K562 (cell line): Measurements from ENCODE around the gene ZNF500. TPM values are rescaled to one million over a fixed set of nuclear protein-coding genes. Genes with fewer than 3 reads are reported as not detected.

Source experiments
- ATAC-seq: fragments of 200-7000 bp; cut with Tn5 transposase; 3 replicates; pipeline ENCODE4 v1.9.1; 2020; ENCODE audit warnings: moderate library complexity
- BruUV-seq: library from RNA; stranded (reverse); fragments of 400-500 nt; replicated peaks from 2 replicates; lab custom pipeline; 2021; lab: Mats Ljungman, UMichigan
- CTCF ChIA-PET: fragments of 300-600 bp; formaldehyde crosslinking; extraction: SDS; loops from one replicate; lab custom pipeline; 2021; ENCODE audit warnings: low intra/inter-chr PET ratio; lab: Yijun Ruan, JAX
- POLR2A ChIA-PET: fragments of 300-600, 350-650 bp; sonication (Branson Sonifier 250); formaldehyde crosslinking; extraction: SDS; loops from one replicate; lab custom pipeline; 2021; ENCODE audit warnings: antibody characterized with exemption, inconsistent platforms; lab: Yijun Ruan, JAX
- DNase-seq, 4 experiments: peaks; one replicate each; pipeline versions ENCODE4 v3.0.0 to v3.0.0-alpha.2; 2011 to 2018; ENCODE audit warnings: low spot score in 3 of 4, mixed read lengths in 3 of 4; ENCODE audit errors: extremely low read depth in 1 of 4
- FAIRE-seq: peaks from 2 replicates; lab custom pipeline; 2011; peaks lifted over from hg19 to GRCh38; lab: Jason Lieb, UNC
- H2AFZ ChIP-seq: 2 replicates; pipeline ENCODE4 v1.6.0; 2011; ENCODE audit warnings: low read depth, low read length, control low read depth, inconsistent platforms
- H3K27ac ChIP-seq: fragments of 200-600 bp; 3 replicates; pipeline ENCODE4 v1.8.0; 2011; ENCODE audit warnings: low read depth, mild to moderate bottlenecking, control low read depth, inconsistent platforms, low read length, moderate library complexity, mixed read lengths; ENCODE audit errors: extremely low read depth
- H3K27me3 ChIP-seq, 2 experiments: fragments of 300-600 bp in 1 of 2; 2 replicates in 1 of 2; 3 replicates in 1 of 2; pipeline versions ENCODE4 v1.6.0 to v1.8.0; 2011; ENCODE audit warnings: inconsistent platforms in 2 of 2, low read length in 2 of 2, mild to moderate bottlenecking in 1 of 2, mixed read lengths in 1 of 2, moderate library complexity in 1 of 2; ENCODE audit not compliant: control insufficient read depth in 2 of 2, insufficient read depth in 2 of 2
- H3K36me3 ChIP-seq: fragments of 300-600 bp; 3 replicates; pipeline ENCODE4 v1.8.0; 2011; ENCODE audit warnings: mild to moderate bottlenecking, low read length, inconsistent platforms; ENCODE audit not compliant: control insufficient read depth, insufficient read depth
- H3K4me1 ChIP-seq, 2 experiments: fragments of 200-600 bp in 1 of 2; replicated peaks in 1 of 2; 2 replicates in 1 of 2; 3 replicates in 1 of 2; pipeline versions ENCODE4 v1.5.1 to v1.8.0; 2011; ENCODE audit warnings: inconsistent platforms in 2 of 2, low read length in 2 of 2, mild to moderate bottlenecking in 1 of 2, mixed read lengths in 1 of 2, moderate library complexity in 1 of 2; ENCODE audit not compliant: control insufficient read depth in 2 of 2, insufficient read depth in 2 of 2
- H3K4me2 ChIP-seq: 2 replicates; pipeline ENCODE4 v1.6.1; 2011; ENCODE audit warnings: low read length, control low read depth, inconsistent platforms, mixed read lengths; ENCODE audit not compliant: insufficient read depth
- H3K4me3 ChIP-seq: fragments of 200-600 bp; sonication (generic), shearing (Covaris generic); 2 replicates; pipeline ENCODE4 v1.5.1; 2016; ENCODE audit warnings: control low read depth, inconsistent platforms
- H3K79me2 ChIP-seq: fragments of 200-600 bp; 3 replicates; pipeline ENCODE4 v1.8.0; 2011; ENCODE audit warnings: low read length, inconsistent platforms; ENCODE audit not compliant: control insufficient read depth, insufficient read depth
- H3K9ac ChIP-seq, 2 experiments: 2 replicates each; pipeline versions ENCODE4 v1.6.0 to v1.6.1; 2011; ENCODE audit warnings: low read depth in 2 of 2, low read length in 2 of 2, control low read depth in 1 of 2, inconsistent platforms in 1 of 2, mild to moderate bottlenecking in 1 of 2, mixed read lengths in 1 of 2; ENCODE audit not compliant: insufficient read depth in 1 of 2
- H3K9me1 ChIP-seq: one replicate; pipeline ENCODE4 v1.6.0; 2011; ENCODE audit warnings: inconsistent platforms, mild to moderate bottlenecking, low read length, moderate library complexity; ENCODE audit not compliant: control insufficient read depth, insufficient read depth
- H3K9me3 ChIP-seq: replicated peaks from 2 replicates; pipeline ENCODE4 v1.5.1; 2011; ENCODE audit warnings: low read depth, low read length, inconsistent platforms; ENCODE audit not compliant: control insufficient read depth, insufficient read depth
- H4K20me1 ChIP-seq: replicated peaks from 2 replicates; pipeline ENCODE4 v1.6.1; 2011; ENCODE audit warnings: low read length, inconsistent platforms, mixed read lengths; ENCODE audit not compliant: control insufficient read depth, insufficient read depth
- BMI1 ChIP-seq: fragments of 150-350 bp; IDR thresholded peaks from 2 replicates; pipeline ENCODE4 v1.6.1; 2014; ENCODE audit warnings: low read length
- HDAC1 ChIP-seq, 2 experiments: fragments of 450-650 bp; IDR thresholded peaks; 2 replicates each; pipeline ENCODE4 v1.6.1; 2016 to 2017; ENCODE audit warnings: inconsistent platforms in 1 of 2, mild to moderate bottlenecking in 1 of 2, moderate library complexity in 1 of 2
- HDAC6 ChIP-seq: IDR thresholded peaks from 2 replicates; pipeline ENCODE4 v1.6.1; 2012; ENCODE audit warnings: low read depth, mild to moderate bottlenecking, control low read depth, inconsistent platforms, low read length, moderate library complexity
- HOXB6 ChIP-seq: fragments of 250-450 bp; sonication (Bioruptor Pico); IDR thresholded peaks from 2 replicates; pipeline ENCODE4 v1.5.1; 2022; ENCODE audit warnings: mild to moderate bottlenecking, borderline replicate concordance
- MIER1 ChIP-seq: fragments of 450-650 bp; IDR thresholded peaks from 2 replicates; pipeline ENCODE4 v1.6.1; 2016; ENCODE audit warnings: antibody characterized with exemption, mild to moderate bottlenecking, low read depth
- NFATC3 ChIP-seq: fragments of 450-650 bp; IDR thresholded peaks from 2 replicates; pipeline ENCODE4 v1.6.1; 2017; ENCODE audit warnings: mild to moderate bottlenecking
- NFYB ChIP-seq: IDR thresholded peaks from 2 replicates; pipeline ENCODE4 v1.6.1; 2011; ENCODE audit warnings: mild to moderate bottlenecking, moderate library complexity; ENCODE audit not compliant: insufficient read length; ENCODE audit errors: extremely low read depth
- POLR2AphosphoS5 ChIP-seq: IDR thresholded peaks from 2 replicates; pipeline ENCODE4 v1.6.1; 2011; ENCODE audit warnings: mild to moderate bottlenecking, low read depth, low read length, moderate library complexity; ENCODE audit not compliant: control insufficient read depth, insufficient read depth
- RBBP5 ChIP-seq: fragments of 200-600 bp; sonication (generic); IDR thresholded peaks from 2 replicates; pipeline ENCODE4 v1.6.1; 2012; ENCODE audit warnings: borderline replicate concordance, mild to moderate bottlenecking, low read length, control low read depth, inconsistent platforms; ENCODE audit not compliant: insufficient read depth, poor library complexity, severe bottlenecking
- SRSF1 ChIP-seq: fragments of 200-400 bp; formaldehyde crosslinking; IDR thresholded peaks from 2 replicates; pipeline ENCODE4 v1.6.1; 2017; ENCODE audit warnings: mild to moderate bottlenecking, low read depth, low read length, moderate library complexity
- SRSF9 ChIP-seq: fragments of 200-400 bp; formaldehyde crosslinking; IDR thresholded peaks from 2 replicates; pipeline ENCODE4 v1.6.1; 2017; ENCODE audit warnings: low read depth, low read length, borderline replicate concordance
- TARDBP ChIP-seq: fragments of 450-650 bp; IDR thresholded peaks from 2 replicates; pipeline ENCODE4 v1.6.1; 2016
- ZNF212 ChIP-seq: fragments of 450-650 bp; formaldehyde crosslinking; IDR thresholded peaks from 2 replicates; pipeline ENCODE4 v1.4.0; 2020; ENCODE audit warnings: mild to moderate bottlenecking
- ZNF76 ChIP-seq: fragments of 250-450 bp; sonication (Bioruptor Pico); IDR thresholded peaks from 2 replicates; pipeline ENCODE4 v1.4.0; 2020; ENCODE audit warnings: mild to moderate bottlenecking, moderate library complexity, borderline replicate concordance
- WGBS: fragments of 100-300 bp; shearing (Covaris generic); methylation state at CpG from one replicate; pipeline ENCODE4 v1.1.6; 2016; ENCODE audit warnings: low coverage, mixed read lengths; ENCODE audit not compliant: insufficient coverage; ENCODE audit errors: missing lambda C conversion rate; 5-methylcytosine and 5-hydroxymethylcytosine counted together
- in situ Hi-C: fragments of 300-500 bp; cut with MboI; formaldehyde crosslinking; loops from 4 replicates; pipeline ENCODE4 v1.15.0; 2018; ENCODE audit warnings: inconsistent platforms, mixed read lengths
- intact Hi-C: fragments of 100-400 bp; cut with micrococcal nuclease; formaldehyde crosslinking; loops from 2 replicates; pipeline ENCODE4 v1.14.2; 2022
- polyA plus RNA-seq, 8 experiments: library from polyadenylated mRNA; depleted of rRNA in 4 of 8; stranded (reverse) in 5 of 8; unstranded in 3 of 8; fragments of >200 nt; fragmentation: Nextera tagmentation in 2 of 8; fragmentation: Illumina TruSeq in 1 of 8; extraction: Ambion mirVana in 2 of 8; extraction: Trizol in 1 of 8; gene quantifications; 2 replicates each; pipeline versions ENCODE4 v1.2.1 to v1.2.3, GENCODE V29; 2011 to 2014; ENCODE audit warnings: inconsistent platforms in 1 of 8, missing spikeins in 1 of 8
- total RNA-seq, 7 experiments: library from RNA; depleted of rRNA in 6 of 7; stranded (reverse); fragments of >200 nt in 6 of 7; fragmentation: Illumina TruSeq in 2 of 7; extraction: Trizol in 2 of 7; gene quantifications; 2 replicates each; pipeline versions ENCODE4 v1.2.1 to v1.2.3, GENCODE V29; 2011 to 2021; ENCODE audit warnings: low replicate concordance in 1 of 7
- TF ChIP-seq, protein P1 (sequence below): fragments of 150-350 bp; conservative IDR thresholded peaks from 2 replicates; pipeline ENCODE4 v1.6.1; 2014; ENCODE audit warnings: low read length
- TF ChIP-seq, protein P2 (sequence below): fragments of 450-650 bp; formaldehyde crosslinking; IDR thresholded peaks from 2 replicates; pipeline ENCODE4 v1.4.0; 2020; ENCODE audit warnings: mild to moderate bottlenecking, moderate library complexity

Gene ZNF500
- total and polyA plus RNA-seq, 9 of the 15 experiments (the other 6 are each of a cell fraction or from before 2014, with no cell fraction given) = 0.80 to 20.8 (median 5.3) TPM

DNA sequence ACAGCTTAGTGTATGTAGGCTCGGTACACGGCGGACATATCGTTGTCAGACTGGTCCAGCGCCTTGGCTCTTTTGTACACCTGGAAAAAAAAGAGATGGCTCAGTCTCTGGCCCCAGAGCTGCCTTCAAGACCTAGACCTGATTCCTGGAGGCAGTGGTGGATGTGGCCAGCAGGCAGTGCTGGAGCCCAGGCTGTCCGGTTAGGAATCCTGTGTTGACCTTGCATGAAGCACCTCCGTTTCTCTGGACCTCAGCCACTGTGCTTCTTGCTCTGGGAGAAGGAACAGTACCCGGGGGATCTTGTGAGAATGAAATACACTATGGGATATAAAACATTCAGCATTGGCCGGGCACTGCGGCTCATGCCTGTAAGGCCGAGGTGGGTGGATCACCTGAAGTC lies 38.3 kb upstream of the ZNF500 start (continued):
- TF ChIP-seq, protein P1, sequence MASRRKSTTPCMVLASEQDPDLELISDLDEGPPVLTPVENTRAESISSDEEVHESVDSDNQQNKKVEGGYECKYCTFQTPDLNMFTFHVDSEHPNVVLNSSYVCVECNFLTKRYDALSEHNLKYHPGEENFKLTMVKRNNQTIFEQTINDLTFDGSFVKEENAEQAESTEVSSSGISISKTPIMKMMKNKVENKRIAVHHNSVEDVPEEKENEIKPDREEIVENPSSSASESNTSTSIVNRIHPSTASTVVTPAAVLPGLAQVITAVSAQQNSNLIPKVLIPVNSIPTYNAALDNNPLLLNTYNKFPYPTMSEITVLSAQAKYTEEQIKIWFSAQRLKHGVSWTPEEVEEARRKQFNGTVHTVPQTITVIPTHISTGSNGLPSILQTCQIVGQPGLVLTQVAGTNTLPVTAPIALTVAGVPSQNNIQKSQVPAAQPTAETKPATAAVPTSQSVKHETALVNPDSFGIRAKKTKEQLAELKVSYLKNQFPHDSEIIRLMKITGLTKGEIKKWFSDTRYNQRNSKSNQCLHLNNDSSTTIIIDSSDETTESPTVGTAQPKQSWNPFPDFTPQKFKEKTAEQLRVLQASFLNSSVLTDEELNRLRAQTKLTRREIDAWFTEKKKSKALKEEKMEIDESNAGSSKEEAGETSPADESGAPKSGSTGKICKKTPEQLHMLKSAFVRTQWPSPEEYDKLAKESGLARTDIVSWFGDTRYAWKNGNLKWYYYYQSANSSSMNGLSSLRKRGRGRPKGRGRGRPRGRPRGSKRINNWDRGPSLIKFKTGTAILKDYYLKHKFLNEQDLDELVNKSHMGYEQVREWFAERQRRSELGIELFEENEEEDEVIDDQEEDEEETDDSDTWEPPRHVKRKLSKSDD = no peak

DNA sequence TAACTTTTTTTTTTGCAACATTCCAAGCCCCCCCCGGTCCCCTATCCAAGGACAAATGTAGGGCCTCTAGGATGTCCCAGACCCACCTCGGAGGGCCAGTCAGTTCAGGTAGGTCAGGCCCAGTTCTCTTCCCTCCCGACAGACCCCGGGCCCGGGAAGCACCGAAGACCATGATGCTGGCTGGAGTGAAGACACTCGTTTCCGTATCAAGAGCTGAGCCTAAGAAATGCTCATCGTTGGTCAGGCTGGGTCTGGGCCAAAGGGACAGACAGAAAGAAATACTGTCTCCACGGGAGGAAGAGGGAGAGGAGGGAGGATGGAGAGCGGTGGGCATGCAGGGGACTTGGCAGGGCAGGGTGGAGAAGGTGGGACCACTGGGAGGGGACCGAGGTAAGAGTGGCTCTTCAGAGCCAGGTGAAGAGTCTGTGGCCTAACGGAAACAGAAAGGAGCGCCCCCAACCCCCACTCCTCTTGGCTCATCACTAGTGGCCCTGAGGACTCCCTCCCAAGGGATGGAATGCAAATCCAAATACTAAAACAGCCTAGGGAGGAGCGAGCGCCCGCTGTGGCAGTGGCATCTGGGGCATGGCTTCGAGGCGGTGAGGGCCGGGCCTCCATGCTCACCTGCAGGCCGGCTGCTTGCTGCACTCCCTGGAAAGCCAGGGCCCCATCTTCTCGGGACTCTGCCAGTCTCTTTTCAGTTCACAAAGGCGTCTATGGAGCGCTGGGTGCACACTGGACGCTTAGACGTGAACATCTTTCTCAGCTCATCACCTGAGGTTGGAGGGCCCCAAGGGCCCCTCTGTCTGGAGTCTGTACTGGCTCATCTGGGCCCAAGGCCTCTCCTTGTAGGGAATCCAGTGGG lies 37.2 kb upstream of the ZNF500 start:
- Histone ChIP-seq H3K9me3 (no peaks in the 10 kb centered on the region), H3K79me2 (peaks cover 6% of the 10 kb centered on the region; the same call in 2 of the 3 replicates), H3K27me3 (no peaks in the 10 kb centered on the region), H3K4me1 (peaks cover 35 to 62% of the 10 kb centered on the region in 2 experiments), H3K9me1 (no peaks in the 10 kb centered on the region), H3K4me3 (no peak overlapping the region), H2AFZ (no peak overlapping the region), H3K36me3 (peaks cover 55% of the 10 kb centered on the region), H4K20me1 (no peaks in the 10 kb centered on the region; the same call in 1 of the 2 replicates), H3K27ac (peak overlapping the region; percentile 35), H3K9ac (peak overlapping the region in 1 of 2 experiments; percentile 74; a peak in 3 of 4 replicates), H3K4me2 (peak overlapping the region; percentile 27; the same call in 1 of the 2 replicates)
- DNase-seq (no peak), ATAC-seq (no peak), FAIRE-seq (peak; percentile 40)
- 53% methylated on average over 24 of the region's 26 CpGs for WGBS
- BruUV-seq = TSS peak; percentile 79
- intact Hi-C loops = loop anchor here (2.0 to 5.0 kb wide), 3 partner anchors 35 to 87 kb away; partner anchors contain the start of genes GLYR1 and UBN1
- ChIA-PET POLR2A (interaction anchor here (0.6 to 2.6 kb wide), 7 partner anchors 9 to 137 kb away, joined by 3 to 9 read pairs (median 3); no protein-coding TSS in a partner anchor), CTCF (no interaction called here)
- in situ Hi-C loops = no loop called here
- TF ChIP-seq SRSF1 = no peak
- TF ChIP-seq ZNF76 (CRISPR knock-in tag) = no peak
- no peak for TF ChIP-seq NFYB
- no peak for TF ChIP-seq HOXB6 (CRISPR knock-in tag)
- TF ChIP-seq POLR2AphosphoS5 = peak; percentile 1; the same call in 1 of the 2 replicates
- TF ChIP-seq HDAC6 = no peak
- TF ChIP-seq TARDBP = no peak
- no peak for TF ChIP-seq MIER1
- TF ChIP-seq, protein P2, sequence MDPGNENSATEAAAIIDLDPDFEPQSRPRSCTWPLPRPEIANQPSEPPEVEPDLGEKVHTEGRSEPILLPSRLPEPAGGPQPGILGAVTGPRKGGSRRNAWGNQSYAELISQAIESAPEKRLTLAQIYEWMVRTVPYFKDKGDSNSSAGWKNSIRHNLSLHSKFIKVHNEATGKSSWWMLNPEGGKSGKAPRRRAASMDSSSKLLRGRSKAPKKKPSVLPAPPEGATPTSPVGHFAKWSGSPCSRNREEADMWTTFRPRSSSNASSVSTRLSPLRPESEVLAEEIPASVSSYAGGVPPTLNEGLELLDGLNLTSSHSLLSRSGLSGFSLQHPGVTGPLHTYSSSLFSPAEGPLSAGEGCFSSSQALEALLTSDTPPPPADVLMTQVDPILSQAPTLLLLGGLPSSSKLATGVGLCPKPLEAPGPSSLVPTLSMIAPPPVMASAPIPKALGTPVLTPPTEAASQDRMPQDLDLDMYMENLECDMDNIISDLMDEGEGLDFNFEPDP (CRISPR knock-in tag) = no peak
- no peak for TF ChIP-seq NFATC3
- no peak for TF ChIP-seq HDAC1 (IDR thresholded peaks at IDR 0.05)
- no peak for TF ChIP-seq SRSF9
- TF ChIP-seq RBBP5 = peak; percentile 37
- TF ChIP-seq ZNF212 (CRISPR knock-in tag) = no peak
- TF ChIP-seq BMI1 = no peak
